ENCODE data around the gene SPAG16.
"Not testable (repeated sequence)": the region's sequence is repeated elsewhere in the genome, so short reads cannot be mapped to it uniquely, and the experiment has no call there.

Gene SPAG16

GRCh38 chr2:213701365-213701764 lies 417.1 kb downstream of the SPAG16 start:
- not testable (repeated sequence) for DNase-seq (ENCODE audit: low spot score)

GRCh38 chr2:213703406-213704098 lies 419.3 kb downstream of the SPAG16 start:
- DNase-seq (ENCODE audit: low spot score), result no peak

GRCh38 chr2:213710164-213710563 lies 425.9 kb downstream of the SPAG16 start:
- DNase-seq (ENCODE audit: low spot score), result no peak

GRCh38 chr2:213718411-213718810 lies 434.1 kb downstream of the SPAG16 start:
- DNase-seq (ENCODE audit: low spot score), result not testable (repeated sequence)

- no peak for DNase-seq (ENCODE audit: low spot score)
These were observed 438.3 kb downstream of the SPAG16 start for GRCh38 chr2:213722565-213722964.

- DNase-seq (ENCODE audit: low spot score), result no peak
These were observed 438.8 kb downstream of the SPAG16 start for GRCh38 chr2:213723041-213723560.

GRCh38 chr2:213723707-213724106 lies 439.4 kb downstream of the SPAG16 start:
- DNase-seq (ENCODE audit: low spot score), result no peak

- DNase-seq (ENCODE audit: low spot score), result no peak
These were observed 441.8 kb downstream of the SPAG16 start for GRCh38 chr2:213726101-213726500.

GRCh38 chr2:213733893-213734292 lies 449.6 kb downstream of the SPAG16 start:
- DNase-seq (ENCODE audit: low spot score), result no peak

GRCh38 chr2:213740453-213740852 lies 456.2 kb downstream of the SPAG16 start:
- no peak for DNase-seq (ENCODE audit: low spot score)

- no peak for DNase-seq (ENCODE audit: low spot score)
These were observed 467.2 kb downstream of the SPAG16 start for GRCh38 chr2:213751446-213751845.

GRCh38 chr2:213752575-213752974 lies 468.3 kb downstream of the SPAG16 start:
- no peak for DNase-seq (ENCODE audit: low spot score)

GRCh38 chr2:213757525-213757924 lies 473.3 kb downstream of the SPAG16 start:
- DNase-seq (ENCODE audit: low spot score), result no peak

- DNase-seq (ENCODE audit: low spot score), result no peak
These were observed 479.1 kb downstream of the SPAG16 start for GRCh38 chr2:213763354-213763753.

GRCh38 chr2:213763963-213764362 lies 479.7 kb downstream of the SPAG16 start:
- DNase-seq (ENCODE audit: low spot score), result no peak

- no peak for DNase-seq (ENCODE audit: low spot score)
These were observed 480.6 kb downstream of the SPAG16 start for GRCh38 chr2:213764849-213765248.

- no peak for DNase-seq (ENCODE audit: low spot score)
These were observed 481.8 kb downstream of the SPAG16 start for GRCh38 chr2:213766062-213766461.

- DNase-seq (ENCODE audit: low spot score), result no peak
These were observed 482.2 kb downstream of the SPAG16 start for GRCh38 chr2:213766465-213766901.

GRCh38 chr2:213787869-213788268 lies 503.6 kb downstream of the SPAG16 start:
- no peak for DNase-seq (ENCODE audit: low spot score)

GRCh38 chr2:213789940-213790339 lies 505.7 kb downstream of the SPAG16 start:
- no peak for DNase-seq (ENCODE audit: low spot score)

- no peak for DNase-seq (ENCODE audit: low spot score)
These were observed 507.8 kb downstream of the SPAG16 start for GRCh38 chr2:213792045-213792444.

- DNase-seq (ENCODE audit: low spot score), result peak; percentile 54
These were observed 522.0 kb downstream of the SPAG16 start for GRCh38 chr2:213806125-213806726.

GRCh38 chr2:213816583-213816982 lies 532.3 kb downstream of the SPAG16 start:
- DNase-seq (ENCODE audit: low spot score), result no peak

GRCh38 chr2:213818436-213818835 lies 534.2 kb downstream of the SPAG16 start:
- DNase-seq (ENCODE audit: low spot score), result no peak

All from RKO (cell line).